LNCaP clone FGC (cell line): ENCODE measurements around the gene SDR39U1.

ENCODE experiments used
- DNase-seq: peaks from one replicate; pipeline ENCODE4 v3.0.0-alpha.2; 2011; ENCODE audit warnings: low read depth
- H3K4me3 ChIP-seq: 2 replicates; pipeline ENCODE4 v1.5.1; 2011; ENCODE audit warnings: mild to moderate bottlenecking, low read depth, low read length, control low read depth
- TF ChIP-seq, protein P1 (sequence below): IDR thresholded peaks from 2 replicates; pipeline ENCODE4 v1.5.1; 2012; ENCODE audit warnings: mild to moderate bottlenecking; ENCODE audit not compliant: control insufficient read depth, insufficient read depth; ENCODE audit errors: extremely low read depth

The SDR39U1 gene

DNA sequence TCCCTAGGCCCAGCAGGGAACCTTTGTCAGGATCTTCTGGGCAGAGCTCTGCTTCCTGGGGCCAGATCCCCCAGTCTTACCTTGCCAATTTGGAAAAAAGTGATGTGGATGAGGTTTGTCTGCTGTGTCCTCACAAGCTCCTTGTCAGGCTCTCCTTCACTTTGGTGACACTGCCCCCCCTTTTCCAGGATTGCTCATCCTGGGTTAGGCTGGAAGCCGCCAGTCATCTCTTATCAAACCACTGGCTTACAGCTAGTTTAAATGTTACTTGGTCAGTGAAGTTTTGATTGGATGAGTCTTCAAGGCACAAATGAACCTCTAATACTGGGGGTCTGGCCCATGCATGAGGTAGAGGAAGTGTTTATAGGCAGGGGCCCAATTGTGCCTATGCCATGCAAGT is 28.5 kb downstream of the SDR39U1 start:
- DNase-seq = no peak
- TF ChIP-seq, protein P1, sequence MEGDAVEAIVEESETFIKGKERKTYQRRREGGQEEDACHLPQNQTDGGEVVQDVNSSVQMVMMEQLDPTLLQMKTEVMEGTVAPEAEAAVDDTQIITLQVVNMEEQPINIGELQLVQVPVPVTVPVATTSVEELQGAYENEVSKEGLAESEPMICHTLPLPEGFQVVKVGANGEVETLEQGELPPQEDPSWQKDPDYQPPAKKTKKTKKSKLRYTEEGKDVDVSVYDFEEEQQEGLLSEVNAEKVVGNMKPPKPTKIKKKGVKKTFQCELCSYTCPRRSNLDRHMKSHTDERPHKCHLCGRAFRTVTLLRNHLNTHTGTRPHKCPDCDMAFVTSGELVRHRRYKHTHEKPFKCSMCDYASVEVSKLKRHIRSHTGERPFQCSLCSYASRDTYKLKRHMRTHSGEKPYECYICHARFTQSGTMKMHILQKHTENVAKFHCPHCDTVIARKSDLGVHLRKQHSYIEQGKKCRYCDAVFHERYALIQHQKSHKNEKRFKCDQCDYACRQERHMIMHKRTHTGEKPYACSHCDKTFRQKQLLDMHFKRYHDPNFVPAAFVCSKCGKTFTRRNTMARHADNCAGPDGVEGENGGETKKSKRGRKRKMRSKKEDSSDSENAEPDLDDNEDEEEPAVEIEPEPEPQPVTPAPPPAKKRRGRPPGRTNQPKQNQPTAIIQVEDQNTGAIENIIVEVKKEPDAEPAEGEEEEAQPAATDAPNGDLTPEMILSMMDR = no peak
- H3K4me3 ChIP-seq = no peak overlapping the region

DNA sequence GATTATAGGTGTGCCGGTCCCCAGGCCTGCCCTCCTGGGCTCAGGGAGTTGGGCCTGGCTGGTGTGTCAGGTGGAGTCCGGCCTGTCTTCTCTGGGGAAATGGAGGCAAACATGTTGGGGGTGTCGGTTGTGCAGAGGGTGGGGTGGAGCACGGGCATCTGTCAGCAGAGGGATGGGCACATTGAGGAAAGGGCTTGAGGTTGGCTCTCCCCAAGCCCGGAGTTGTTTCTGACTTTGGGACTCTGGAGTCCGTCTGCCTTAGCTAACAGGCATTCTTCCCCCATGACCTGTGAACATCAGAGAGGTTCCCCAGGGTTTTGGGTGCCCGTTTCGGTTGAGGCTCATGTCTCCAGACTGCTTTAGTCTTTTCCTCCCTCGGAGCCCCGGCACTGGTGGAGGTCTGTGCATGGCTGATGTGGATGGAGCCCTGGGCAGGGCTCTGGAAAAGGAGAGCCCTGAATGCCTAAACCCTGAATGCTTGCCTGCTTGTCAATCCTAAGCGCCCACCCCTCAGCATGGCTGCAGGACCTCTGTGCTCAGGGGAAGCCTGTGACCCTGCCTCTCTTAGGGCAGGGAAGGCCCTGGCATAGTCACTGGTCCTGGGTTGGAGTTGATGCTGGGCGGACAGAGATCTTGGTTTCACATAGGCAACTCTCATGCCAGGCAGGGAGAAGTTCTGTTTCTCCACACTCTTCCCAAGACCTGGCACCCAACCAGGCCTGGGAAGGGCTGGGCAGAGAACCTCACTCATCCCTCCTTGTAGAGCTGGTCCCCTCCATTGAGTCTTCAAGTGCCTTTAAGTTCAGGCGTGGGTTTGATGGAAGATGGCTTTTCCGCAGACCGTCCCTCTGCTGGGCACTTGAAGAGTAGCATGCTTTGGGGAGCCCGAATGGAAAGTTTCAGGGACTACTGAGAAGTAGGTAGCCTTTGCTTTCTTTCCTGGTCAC is 30.9 kb downstream of the SDR39U1 start:
- no peak overlapping the region for H3K4me3 ChIP-seq
- TF ChIP-seq, protein P1 = peak; percentile 60
- no peak for DNase-seq

DNA sequence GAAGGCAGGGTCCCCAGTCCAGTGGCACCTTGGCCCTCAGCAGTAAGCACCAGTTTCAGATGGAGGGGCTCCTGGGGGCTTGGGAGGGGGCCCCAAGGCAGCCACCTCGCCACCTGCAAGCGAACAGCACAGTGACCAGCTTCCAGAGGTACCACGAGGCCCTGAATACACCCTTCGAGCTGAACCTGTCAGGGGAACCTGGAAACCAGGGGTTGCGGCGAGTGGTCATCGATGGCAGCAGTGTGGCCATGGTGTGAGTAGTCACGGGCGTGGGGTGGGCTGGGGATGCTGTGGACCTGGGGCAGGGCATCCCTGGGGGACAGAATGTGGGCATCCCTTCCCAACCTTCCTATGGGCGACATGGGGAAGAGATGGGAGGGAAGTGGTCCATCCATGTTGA is 32.6 kb downstream of the SDR39U1 start:
- H3K4me3 ChIP-seq = no peak overlapping the region
- DNase-seq = no peak
- TF ChIP-seq, protein P1 = no peak

DNA sequence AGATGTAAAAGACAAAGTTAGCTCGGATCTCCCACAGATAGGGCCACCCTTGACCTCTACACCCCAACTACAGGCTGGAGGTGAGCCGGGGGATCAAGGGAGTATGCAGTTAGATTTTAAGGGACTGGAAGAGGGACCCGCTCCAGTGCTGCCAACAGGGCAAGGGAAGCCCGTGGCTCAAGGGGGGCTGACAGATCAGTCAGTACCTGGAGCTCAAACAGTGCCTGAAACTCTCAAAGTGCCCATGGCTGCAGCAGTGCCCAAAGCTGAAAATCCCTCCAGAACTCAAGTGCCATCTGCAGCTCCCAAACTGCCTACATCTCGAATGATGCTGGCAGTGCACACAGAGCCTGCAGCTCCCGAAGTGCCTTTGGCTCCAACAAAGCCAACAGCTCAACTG is 33.4 kb downstream of the SDR39U1 start:
- no peak for DNase-seq
- TF ChIP-seq, protein P1 = no peak
- H3K4me3 ChIP-seq = no peak overlapping the region

DNA sequence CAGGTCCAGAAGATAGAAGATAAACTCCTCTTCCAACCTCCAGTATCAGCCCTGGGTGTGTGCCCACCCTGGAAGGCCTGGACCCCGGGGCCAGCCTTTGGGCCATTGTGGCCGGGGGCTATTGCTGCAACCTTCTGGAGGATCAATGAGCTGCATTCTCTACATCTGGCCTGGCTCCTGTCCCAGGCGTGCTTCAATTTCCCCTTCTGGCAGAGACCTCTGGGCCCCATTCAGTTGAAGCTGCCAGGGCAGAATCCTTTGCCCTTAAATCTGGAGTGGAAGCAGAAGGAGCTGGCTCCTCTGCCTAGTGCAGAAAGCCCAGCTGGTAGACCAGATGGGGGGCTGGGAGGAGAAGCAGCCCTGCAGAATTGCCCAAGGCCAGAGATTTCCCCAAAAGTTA is 33.8 kb downstream of the SDR39U1 start:
- TF ChIP-seq, protein P1 = no peak
- no peak for DNase-seq
- no peak overlapping the region for H3K4me3 ChIP-seq

DNA sequence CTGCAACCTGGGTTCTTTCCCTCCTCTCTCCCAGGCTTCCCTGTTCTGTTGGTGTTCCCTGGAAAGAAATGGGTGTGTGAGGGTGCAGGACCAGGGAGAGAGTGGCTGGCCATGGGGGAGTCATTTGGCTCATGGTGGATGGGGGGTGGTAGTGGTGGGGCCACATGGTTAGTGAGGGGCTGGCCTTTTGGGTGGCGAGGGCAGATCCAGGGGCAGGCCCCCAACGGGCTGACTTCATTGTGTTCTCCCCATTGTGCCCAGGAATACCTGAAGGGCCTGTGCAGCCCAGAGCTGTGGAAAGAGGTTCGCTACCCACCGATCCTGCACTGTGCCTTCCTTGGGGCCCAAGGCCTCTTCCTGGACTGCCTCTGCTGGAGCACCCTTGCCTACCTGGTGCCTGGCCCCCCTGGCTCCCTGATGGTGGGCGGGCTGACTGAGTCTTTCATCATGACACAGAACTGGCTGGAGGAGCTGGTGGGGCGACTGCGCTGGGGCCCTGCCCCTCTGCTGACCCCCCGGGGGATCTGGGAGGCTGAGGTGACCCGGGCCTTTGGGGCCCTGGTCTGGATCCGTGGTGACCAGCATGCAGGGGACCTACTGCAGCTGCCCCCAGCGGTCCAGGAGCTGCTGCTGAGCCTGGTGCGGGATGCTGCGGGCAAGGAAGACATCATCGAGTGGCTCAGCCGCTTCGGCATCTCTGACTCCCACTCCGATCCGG is 34.8 kb downstream of the SDR39U1 start:
- H3K4me3 ChIP-seq = no peak overlapping the region
- TF ChIP-seq, protein P1 = no peak
- DNase-seq = no peak
